Renal cortex interstitium (tissue), 11 donors: Measurements from ENCODE around the gene EFCAB8. TPM values are rescaled to one million over a fixed set of nuclear protein-coding genes. Genes with fewer than 3 reads are reported as not detected.

Experiments used
- DNase-seq, 11 donors: peaks; one replicate each; pipeline ENCODE4 v3.0.0-alpha.2; 2013; ENCODE audit warnings: low read depth in 9 of 11, low spot score in 4 of 11; ENCODE audit errors: extremely low read depth in 1 of 11
- polyA plus RNA-seq, 3 donors: library from polyadenylated mRNA; unstranded; fragments of 120-200 nt; gene quantifications; one replicate each; pipeline ENCODE4 v1.2.1, GENCODE V29; 2013; ENCODE audit not compliant: insufficient read length in 3 of 3

The EFCAB8 gene
- polyA plus RNA-seq, 3 donors, result 0.04 to 0.09 TPM; not detected in 1

DNA sequence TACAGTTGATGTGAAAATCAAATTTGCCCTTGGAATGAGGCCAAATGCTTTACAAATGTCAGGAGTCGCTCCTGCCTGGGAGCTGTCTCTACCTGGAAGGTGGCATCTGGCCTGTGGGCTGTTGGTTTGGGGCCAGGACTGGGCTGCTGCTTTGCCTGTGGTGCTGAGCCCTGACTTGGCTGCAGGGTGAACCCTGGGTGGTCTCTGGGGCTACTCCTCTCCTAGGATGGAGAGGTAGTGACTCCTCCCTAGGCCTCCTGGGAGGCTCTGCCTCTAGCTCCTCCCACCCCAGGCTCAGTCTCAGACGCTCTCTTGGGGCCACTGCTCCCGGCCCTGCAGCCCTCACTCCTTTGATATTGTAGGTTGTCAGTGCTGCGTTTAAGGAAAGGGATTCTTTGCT is 47.5 kb downstream of the EFCAB8 start:
- DNase-seq, result no peak

GRCh38 chr20:32906871-32907495 is 48.3 kb downstream of the EFCAB8 start:
- DNase-seq, result no peak

- no peak for DNase-seq
Measured at GRCh38 chr20:32907886-32908285, 49.2 kb downstream of the EFCAB8 start.

- DNase-seq, result no peak
Measured at GRCh38 chr20:32908334-32909292, 49.9 kb downstream of the EFCAB8 start.

- DNase-seq, result no peak
Measured at GRCh38 chr20:32909451-32909850, 50.7 kb downstream of the EFCAB8 start.

GRCh38 chr20:32909896-32910571 is 51.3 kb downstream of the EFCAB8 start:
- no peak for DNase-seq

- no peak for DNase-seq
Measured at GRCh38 chr20:32911355-32911754, 52.6 kb downstream of the EFCAB8 start.

- DNase-seq, result no peak
Measured at GRCh38 chr20:32912688-32913087, 54.0 kb downstream of the EFCAB8 start.

DNA sequence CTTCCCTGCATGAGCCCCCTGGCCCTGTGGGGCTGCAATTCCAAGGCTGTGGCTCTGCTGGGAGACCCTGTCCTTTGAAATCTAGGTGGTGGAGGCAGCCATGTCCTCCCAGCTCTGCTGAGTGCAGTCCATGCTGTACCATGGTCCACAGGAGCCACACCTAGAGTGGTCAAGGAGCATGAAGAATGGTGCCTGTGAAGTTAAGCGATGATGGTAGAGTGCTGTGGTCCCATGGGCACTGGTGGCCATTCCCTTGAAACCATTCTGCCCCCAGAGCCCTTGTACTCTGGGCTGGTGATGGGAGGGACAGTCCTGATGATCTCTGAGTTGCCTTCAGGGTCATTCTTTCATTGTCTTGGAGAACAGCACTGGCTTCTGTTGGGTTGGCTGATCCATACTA is 55.3 kb downstream of the EFCAB8 start:
- no peak for DNase-seq

- no peak for DNase-seq
Measured at GRCh38 chr20:32917191-32917950, 58.6 kb downstream of the EFCAB8 start.

DNA sequence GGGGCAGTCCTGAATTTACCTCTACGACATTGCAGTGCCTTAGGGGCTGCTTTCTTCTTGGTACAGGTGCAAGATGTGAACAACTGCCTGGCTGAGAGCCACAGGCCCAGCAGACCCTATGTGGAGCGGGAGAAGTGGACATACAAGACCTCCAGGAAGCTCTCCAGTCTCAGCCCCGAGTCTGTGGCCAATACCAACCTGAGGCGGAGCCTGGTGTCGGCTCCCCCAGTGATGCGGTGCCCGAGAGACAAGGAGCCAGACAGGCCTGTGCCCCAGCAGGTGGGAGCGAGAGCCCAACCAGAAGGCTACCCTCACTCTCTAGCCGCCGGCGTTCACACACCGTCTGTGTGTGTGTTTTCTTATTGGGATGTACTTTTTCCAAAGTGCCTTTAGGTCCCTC is 59.6 kb downstream of the EFCAB8 start:
- DNase-seq, result no peak

DNA sequence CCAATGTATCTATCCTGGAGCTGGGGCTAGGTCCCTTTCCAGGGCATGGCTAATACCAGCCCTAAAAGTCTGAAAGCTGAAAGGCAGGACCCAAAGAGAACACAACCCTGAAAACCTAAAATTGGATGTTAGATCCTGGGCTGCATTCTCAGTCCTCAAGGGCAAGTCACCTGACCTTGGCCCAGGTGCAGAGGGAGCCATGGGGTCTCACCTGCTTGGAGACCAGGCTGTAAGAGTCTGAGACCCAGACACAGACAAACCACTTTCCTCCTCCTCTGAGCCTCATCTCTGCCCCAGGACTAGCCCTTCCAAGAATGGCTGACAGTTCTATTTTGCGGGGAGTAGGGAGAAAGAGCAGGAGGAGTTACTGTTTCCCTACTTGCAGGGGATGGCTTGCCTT is 60.0 kb downstream of the EFCAB8 start:
- DNase-seq, result no peak

- DNase-seq, result no peak
Measured at GRCh38 chr20:32920066-32920465, 61.3 kb downstream of the EFCAB8 start.

DNA sequence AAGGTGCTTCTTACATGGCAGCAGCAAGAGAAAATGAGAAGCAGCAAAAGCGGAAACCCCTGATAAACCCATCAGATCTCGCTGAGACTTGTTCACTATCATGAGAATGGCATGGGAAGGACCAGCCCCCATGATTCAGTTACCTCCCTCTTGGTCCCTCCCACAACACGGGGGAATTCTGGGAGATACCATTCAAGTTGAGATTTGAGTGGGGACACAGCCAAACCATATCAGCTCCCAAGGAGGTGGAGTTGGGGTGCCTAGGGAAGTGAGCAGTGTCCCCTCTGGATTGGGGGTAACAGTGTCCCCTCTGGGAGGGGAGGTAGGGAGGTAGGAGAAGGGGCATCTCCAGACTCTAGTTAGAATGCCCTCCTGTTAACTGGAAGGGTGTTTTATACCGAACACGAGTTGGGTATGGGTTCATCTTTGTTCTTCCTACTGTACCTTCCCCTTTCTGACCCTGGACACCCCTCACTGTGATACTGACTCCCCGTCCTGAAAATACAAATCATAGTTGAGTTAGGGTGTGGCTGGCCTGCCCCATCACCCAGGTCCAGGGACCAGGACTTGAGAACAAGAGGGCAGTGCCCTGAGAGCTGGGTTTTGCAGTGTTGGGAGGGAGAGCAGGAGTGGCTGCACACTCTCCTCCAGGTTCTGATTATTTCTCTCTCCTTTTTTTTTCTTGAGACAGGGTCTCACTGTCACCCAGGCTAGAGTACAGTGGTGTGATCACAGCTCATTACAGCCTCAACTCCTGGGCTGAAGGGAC is 62.0 kb downstream of the EFCAB8 start:
- DNase-seq, result no peak

DNA sequence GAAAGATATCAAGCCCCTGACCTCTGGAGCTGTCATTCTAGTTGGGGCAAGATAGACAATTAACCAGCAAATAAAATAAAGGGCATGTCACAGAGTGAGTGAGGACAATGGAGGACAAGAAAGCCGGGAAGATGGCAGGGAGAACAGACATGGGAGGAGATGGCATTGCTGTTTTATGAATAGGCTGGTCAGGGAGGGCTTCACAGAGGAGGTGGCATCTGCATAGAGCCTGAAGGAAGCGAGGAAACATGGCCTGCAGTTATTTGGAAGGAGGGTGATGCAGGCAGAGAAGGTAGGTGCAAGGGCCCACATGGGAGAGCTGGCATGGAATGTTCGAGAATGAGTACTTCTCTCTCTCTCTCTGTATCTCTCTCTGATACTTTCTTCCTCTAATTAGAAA is 63.7 kb downstream of the EFCAB8 start:
- DNase-seq, result no peak

- no peak for DNase-seq
Measured at GRCh38 chr20:32924781-32925180, 66.1 kb downstream of the EFCAB8 start.

GRCh38 chr20:32925481-32926196 is 66.9 kb downstream of the EFCAB8 start:
- DNase-seq, result no peak

DNA sequence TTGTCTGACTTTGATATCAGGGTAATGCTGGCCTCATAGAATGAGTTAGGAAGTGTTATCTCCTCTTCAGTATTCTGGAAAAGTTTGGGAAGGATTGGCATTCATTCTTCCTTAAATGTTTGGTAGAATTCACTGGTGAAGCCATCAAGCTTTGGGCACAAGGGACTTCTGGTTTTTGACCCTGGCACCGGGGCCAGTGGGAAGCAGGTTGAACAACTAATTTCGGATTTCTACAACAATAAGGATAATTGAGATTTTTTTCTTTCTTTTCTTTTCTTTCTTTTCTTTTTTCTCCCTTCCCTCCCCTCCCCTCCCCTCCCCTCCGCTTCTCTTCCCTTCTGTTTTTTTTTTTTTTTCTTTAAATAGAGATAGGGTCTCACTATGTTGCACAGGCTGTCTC is 70.4 kb downstream of the EFCAB8 start:
- DNase-seq, result no peak
